HG03442 (cell line): ENCODE data around the gene SMKR1.
"Not testable (repeated sequence)": the region's sequence is repeated elsewhere in the genome, so short reads cannot be mapped to it uniquely, and the experiment has no call there.

Experiments used
- ATAC-seq: cut with Tn5 transposase; IDR thresholded peaks from one replicate; pipeline ENCODE4 v1.9.1; 2021; ENCODE audit warnings: mild to moderate bottlenecking, moderate library complexity; ENCODE audit not compliant: unreplicated experiment

Gene SMKR1

GRCh38 chr7:129524405-129524804 is 22.1 kb downstream of the SMKR1 start:
- not testable (repeated sequence) for ATAC-seq

GRCh38 chr7:129525225-129525862 is 23.0 kb downstream of the SMKR1 start:
- no peak for ATAC-seq

- ATAC-seq: no peak
Observed at GRCh38 chr7:129529643-129530042, 27.3 kb downstream of the SMKR1 start.

- ATAC-seq: no peak
Observed at GRCh38 chr7:129530795-129531391, 28.6 kb downstream of the SMKR1 start.

- no peak for ATAC-seq
Observed at GRCh38 chr7:129531721-129532120, 29.4 kb downstream of the SMKR1 start.

GRCh38 chr7:129532375-129532774 is 30.0 kb downstream of the SMKR1 start:
- ATAC-seq: no peak

- ATAC-seq: not testable (repeated sequence)
Observed at GRCh38 chr7:129534558-129535274, 32.4 kb downstream of the SMKR1 start.

GRCh38 chr7:129535896-129536295 is 33.6 kb downstream of the SMKR1 start:
- no peak for ATAC-seq

- no peak for ATAC-seq
Observed at GRCh38 chr7:129536323-129536722, 34.0 kb downstream of the SMKR1 start.

GRCh38 chr7:129538790-129539189 is 36.5 kb downstream of the SMKR1 start:
- ATAC-seq: no peak

- ATAC-seq: no peak
Observed at GRCh38 chr7:129540340-129540739, 38.0 kb downstream of the SMKR1 start.

GRCh38 chr7:129544700-129545099 is 42.4 kb downstream of the SMKR1 start:
- no peak for ATAC-seq

- ATAC-seq: no peak
Observed at GRCh38 chr7:129550693-129551360, 48.5 kb downstream of the SMKR1 start.

GRCh38 chr7:129553899-129554461 is 51.6 kb downstream of the SMKR1 start:
- ATAC-seq: no peak

- ATAC-seq: no peak
Observed at GRCh38 chr7:129556607-129557133, 54.3 kb downstream of the SMKR1 start.

- no peak for ATAC-seq
Observed at GRCh38 chr7:129557686-129558481, 55.6 kb downstream of the SMKR1 start.

GRCh38 chr7:129559564-129559963 is 57.2 kb downstream of the SMKR1 start:
- ATAC-seq: no peak

GRCh38 chr7:129560831-129561230 is 58.5 kb downstream of the SMKR1 start:
- no peak for ATAC-seq

- no peak for ATAC-seq
Observed at GRCh38 chr7:129561677-129562359, 59.5 kb downstream of the SMKR1 start.
